GM12878 (cell line): ENCODE results near the gene CST8. TPM values are rescaled to one million over a fixed set of nuclear protein-coding genes. Genes with fewer than 3 reads are reported as not detected.

Experiments
- ATAC-seq: fragments of 200-7000 bp; cut with Tn5 transposase; 3 replicates; pipeline ENCODE4 v1.9.1; 2020; ENCODE audit warnings: mild to moderate bottlenecking, moderate library complexity
- BruUV-seq: library from RNA; stranded (reverse); fragments of 400-500 nt; replicated peaks from 2 replicates; lab custom pipeline; 2021; lab: Mats Ljungman, UMichigan
- CTCF ChIA-PET: fragments of 300-600 bp; sonication (Branson Sonifier 250); formaldehyde crosslinking; extraction: SDS; loops from one replicate; lab custom pipeline; 2021; ENCODE audit warnings: inconsistent platforms; lab: Yijun Ruan, JAX
- POLR2A ChIA-PET: fragments of 350-600 bp; formaldehyde crosslinking; extraction: SDS; loops from one replicate; lab custom pipeline; 2021; ENCODE audit warnings: inconsistent platforms; lab: Charles Lee
- RAD21 ChIA-PET: fragments of 300-600 bp; sonication (Branson Sonifier 250); formaldehyde crosslinking; loops from one replicate; lab custom pipeline; 2023; ENCODE audit warnings: antibody characterized with exemption; ENCODE audit not compliant: unreplicated experiment; lab: Charles Lee
- SMC1A ChIA-PET: fragments of 300-600 bp; sonication (Branson Sonifier 250); formaldehyde crosslinking; loops from one replicate; lab custom pipeline; 2023; ENCODE audit not compliant: unreplicated experiment, uncharacterized antibody; lab: Charles Lee
- DNase-seq: peaks from one replicate; pipeline ENCODE4 v3.0.0-alpha.2; 2011; ENCODE audit warnings: low read depth, low spot score
- FAIRE-seq: peaks from 3 replicates; lab custom pipeline; 2011; peaks lifted over from hg19 to GRCh38; lab: Jason Lieb, UNC
- H2AFZ ChIP-seq: 2 replicates; pipeline ENCODE4 v1.6.0; 2011; ENCODE audit warnings: low read depth, low read length, control low read depth; ENCODE audit not compliant: control insufficient read depth
- H3K27ac ChIP-seq: 2 replicates; pipeline ENCODE4 v1.5.1; 2011; ENCODE audit warnings: control low read depth; ENCODE audit not compliant: control insufficient read depth, insufficient read depth
- H3K27me3 ChIP-seq, 2 experiments: replicated peaks in 1 of 2; 2 replicates each; pipeline versions ENCODE4 v1.6.0 to v1.6.1; 2011; ENCODE audit warnings: low read length in 1 of 2; ENCODE audit not compliant: control insufficient read depth in 2 of 2, insufficient read depth in 2 of 2
- H3K36me3 ChIP-seq, 2 experiments: 2 replicates each; pipeline ENCODE4 v1.5.1; 2011; ENCODE audit warnings: low read length in 1 of 2; ENCODE audit not compliant: control insufficient read depth in 2 of 2, insufficient read depth in 2 of 2
- H3K4me1 ChIP-seq: 2 replicates; pipeline ENCODE4 v1.6.1; 2011; ENCODE audit warnings: mild to moderate bottlenecking, low read length, moderate library complexity, mixed read lengths; ENCODE audit not compliant: control insufficient read depth, insufficient read depth
- H3K4me2 ChIP-seq: 2 replicates; pipeline ENCODE4 v1.6.0; 2011; ENCODE audit warnings: control low read depth; ENCODE audit not compliant: control insufficient read depth, insufficient read depth
- H3K4me3 ChIP-seq: fragments of 200-600 bp; sonication (generic); 2 replicates; pipeline ENCODE4 v1.5.1; 2016
- H3K79me2 ChIP-seq: 2 replicates; pipeline ENCODE4 v1.6.0; 2011; ENCODE audit warnings: low read length; ENCODE audit not compliant: control insufficient read depth, insufficient read depth
- H3K9ac ChIP-seq: 2 replicates; pipeline ENCODE4 v1.8.0; 2011; ENCODE audit warnings: low read length, control low read depth, mixed read lengths; ENCODE audit not compliant: control insufficient read depth, insufficient read depth
- H3K9me3 ChIP-seq: replicated peaks from 3 replicates; pipeline ENCODE4 v1.5.1; 2011; ENCODE audit warnings: mild to moderate bottlenecking, low read length; ENCODE audit not compliant: control insufficient read depth, insufficient read depth
- H4K20me1 ChIP-seq: 2 replicates; pipeline ENCODE4 v1.6.0; 2011; ENCODE audit not compliant: control insufficient read depth, insufficient read depth
- CBFB ChIP-seq: IDR thresholded peaks from 2 replicates; pipeline ENCODE4 v1.6.1; 2016; ENCODE audit warnings: antibody characterized with exemption, low read depth
- CEBPZ ChIP-seq: fragments of 150-350 bp; IDR thresholded peaks from 2 replicates; pipeline ENCODE4 v1.6.1; 2016; ENCODE audit warnings: low read depth, low read length
- MTA2 ChIP-seq: fragments of 450-650 bp; IDR thresholded peaks from 2 replicates; pipeline ENCODE4 v1.6.1; 2016; ENCODE audit warnings: low read depth, mild to moderate bottlenecking, moderate library complexity
- MTA3 ChIP-seq: IDR thresholded peaks from 2 replicates; pipeline ENCODE4 v1.6.1; 2012; ENCODE audit warnings: low read length, inconsistent platforms, borderline replicate concordance
- NFYB ChIP-seq: IDR thresholded peaks from 2 replicates; pipeline ENCODE4 v1.6.1; 2011; ENCODE audit warnings: low read depth, mild to moderate bottlenecking, low read length, improper control_type of control experiment, moderate library complexity; ENCODE audit not compliant: insufficient read depth
- NKRF ChIP-seq: fragments of 450-650 bp; conservative IDR thresholded peaks from 2 replicates; pipeline ENCODE4 v1.6.1; 2017; ENCODE audit warnings: mild to moderate bottlenecking, moderate library complexity
- RAD21 ChIP-seq: IDR thresholded peaks from 2 replicates; pipeline ENCODE4 v1.6.1; 2011; ENCODE audit warnings: mild to moderate bottlenecking, low read depth, low read length, moderate library complexity; ENCODE audit not compliant: insufficient read depth
- RBBP5 ChIP-seq: fragments of 200-600 bp; sonication (generic); conservative IDR thresholded peaks from 2 replicates; pipeline ENCODE4 v1.6.1; 2016
- TAF1 ChIP-seq: IDR thresholded peaks from 2 replicates; pipeline ENCODE4 v1.6.1; 2011; ENCODE audit warnings: mild to moderate bottlenecking, low read depth, low read length, borderline replicate concordance
- TCF12 ChIP-seq: IDR thresholded peaks from 2 replicates; pipeline ENCODE4 v1.6.1; 2011; ENCODE audit warnings: low read depth, mild to moderate bottlenecking, low read length
- ZBTB4 ChIP-seq: fragments of 450-650 bp; formaldehyde crosslinking; IDR thresholded peaks from 2 replicates; pipeline ENCODE4 v1.4.0; 2022; ENCODE audit warnings: mild to moderate bottlenecking, moderate library complexity
- ZNF687 ChIP-seq: fragments of 450-650 bp; IDR thresholded peaks from 2 replicates; pipeline ENCODE4 v1.6.1; 2017; ENCODE audit warnings: mild to moderate bottlenecking, moderate library complexity
- WGBS: methylation state at CpG from one replicate; pipeline ENCODE4 v1.1.6; 2016; ENCODE audit warnings: low lambda C conversion rate; ENCODE audit not compliant: insufficient replicate concordance, insufficient coverage; ENCODE audit errors: missing lambda C conversion rate; 5-methylcytosine and 5-hydroxymethylcytosine counted together
- in situ Hi-C: fragments of 300-500 bp; cut with MboI; formaldehyde crosslinking; loops from 9 replicates; pipeline ENCODE4 v1.14.3; 2018; ENCODE audit warnings: mixed read lengths
- intact Hi-C: fragments of 100-400 bp; cut with micrococcal nuclease; formaldehyde crosslinking; loops from one replicate; pipeline ENCODE4 v1.14.2; 2022; ENCODE audit not compliant: unreplicated experiment
- polyA plus RNA-seq, 11 experiments: library from polyadenylated mRNA; depleted of rRNA in 4 of 11; unstranded in 6 of 11; stranded (reverse) in 5 of 11; fragments of >200 nt; fragmentation: Nextera tagmentation in 4 of 11; fragmentation: Illumina TruSeq in 1 of 11; extraction: Ambion mirVana in 4 of 11; extraction: Trizol in 1 of 11; gene quantifications; 1 replicate in 1 of 11; 2 replicates in 10 of 11; pipeline versions ENCODE4 v1.2.1 to v1.2.3, GENCODE V29; 2011 to 2016; ENCODE audit warnings: inconsistent platforms in 2 of 11, missing spikeins in 2 of 11, low read depth in 1 of 11
- total RNA-seq, 4 experiments: library from RNA; depleted of rRNA in 3 of 4; stranded (reverse); fragments of >200 nt in 3 of 4; fragmentation: Illumina TruSeq in 1 of 4; extraction: Trizol in 1 of 4; gene quantifications; 2 replicates each; pipeline versions ENCODE4 v1.2.1 to v1.2.3, GENCODE V29; 2013 to 2021

Gene CST8
- total and polyA plus RNA-seq, 10 of the 15 experiments (the other 5 are each of a cell fraction or from before 2014, with no cell fraction given) = not detected

- intact Hi-C loops = no loop called here
- H3K9me3 ChIP-seq = no peaks in the 10 kb centered on the region
- no peak overlapping the region for H2AFZ ChIP-seq
- H3K36me3 ChIP-seq = no peaks in the 10 kb centered on the region
- no peak overlapping the region for H3K9ac ChIP-seq
- 31% methylated on average over 4 of the region's 4 CpGs for WGBS
- ChIA-PET CTCF (no interaction called here), SMC1A (no interaction called here), POLR2A (no interaction called here), RAD21 (no interaction called here)
- H3K27me3 ChIP-seq = no peaks in the 10 kb centered on the region
- H4K20me1 ChIP-seq = no peaks in the 10 kb centered on the region
- no peaks in the 10 kb centered on the region for H3K4me1 ChIP-seq
- H3K4me3 ChIP-seq = no peak overlapping the region
- DNase-seq (no peak), FAIRE-seq (no peak), ATAC-seq (no peak)
- no peak overlapping the region for H3K27ac ChIP-seq
- no peaks in the 10 kb centered on the region for H3K79me2 ChIP-seq
- TF ChIP-seq MTA3 (no peak), ZBTB4 (no peak), RAD21 (no peak), NKRF (no peak), MTA2 (no peak), CBFB (no peak), RBBP5 (no peak), TCF12 (no peak), NFYB (no peak), ZNF687 (no peak), TAF1 (no peak), CEBPZ (no peak)
- BruUV-seq = no TSS peak
- no peak overlapping the region for H3K4me2 ChIP-seq
- in situ Hi-C loops = no loop called here
These were observed 49.7 kb downstream of the CST8 start for GRCh38 chr20:23540624-23541023.
